Measurements from ENCODE around the gene CRYBG3.

CRYBG3 gene

DNA sequence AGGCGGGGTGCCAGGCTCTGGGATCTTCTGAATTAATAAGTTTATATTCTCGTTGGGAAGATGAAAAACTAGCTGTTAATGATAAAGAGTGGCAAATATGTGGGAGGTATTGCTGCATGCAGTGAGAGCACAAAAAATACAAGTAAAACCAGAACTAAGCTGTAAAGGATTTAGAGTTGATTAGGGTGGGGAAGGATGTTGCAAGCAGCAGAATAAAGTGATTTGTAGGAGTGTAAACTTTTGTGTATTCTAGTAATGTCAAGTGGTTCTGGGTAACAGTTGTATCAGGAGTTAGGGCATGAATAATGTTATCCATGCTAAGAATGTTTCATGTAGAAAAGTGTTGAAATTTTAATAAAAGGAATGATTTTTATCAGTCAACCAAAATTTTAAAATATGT, 18.1 kb downstream of the CRYBG3 start:
- no peak for DNase-seq

DNA sequence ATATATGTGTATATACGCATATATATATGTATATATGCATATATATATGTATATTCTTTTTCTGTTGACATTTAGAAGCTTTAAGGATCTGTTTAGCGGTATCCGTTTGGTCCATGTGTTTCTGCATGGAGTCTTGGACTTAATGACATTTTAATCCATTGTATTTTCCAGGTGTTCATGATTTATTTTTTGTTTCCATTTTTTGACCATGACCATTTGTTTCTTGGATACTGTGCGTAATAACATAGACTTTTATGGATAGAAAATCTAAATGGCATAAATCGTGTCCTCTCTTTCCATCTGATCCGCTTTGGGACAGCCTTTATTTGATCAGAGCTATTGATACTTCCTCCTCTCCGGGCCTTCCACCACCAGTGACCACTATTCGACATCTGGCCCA, 19.5 kb downstream of the CRYBG3 start:
- no peak for DNase-seq

- no peak for DNase-seq
Observed at GRCh38 chr3:97841956-97842355, 20.1 kb downstream of the CRYBG3 start.

DNA sequence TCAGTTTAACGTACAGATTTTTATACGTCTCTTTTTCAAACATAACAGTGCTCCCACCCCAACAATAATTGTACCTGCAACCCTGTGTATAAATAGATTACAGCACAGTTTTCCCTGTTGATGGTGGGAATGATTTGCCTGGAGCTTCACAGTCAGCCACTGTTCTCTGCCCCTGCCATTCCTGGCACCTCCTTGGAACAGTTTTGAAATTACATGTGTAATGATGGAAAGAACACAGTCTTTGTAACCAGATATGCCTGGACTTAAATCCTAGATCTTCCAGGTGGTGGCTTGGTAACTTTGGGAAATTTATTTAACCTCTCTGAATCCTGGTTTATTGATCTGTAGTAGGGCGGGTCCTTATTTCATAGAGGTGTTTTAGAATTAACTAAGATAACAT, 27.0 kb downstream of the CRYBG3 start:
- DNase-seq, result no peak

- no peak for DNase-seq
Observed at GRCh38 chr3:97857401-97857800, 35.6 kb downstream of the CRYBG3 start.

- no peak for DNase-seq
Observed at GRCh38 chr3:97860364-97860763, 38.6 kb downstream of the CRYBG3 start.

DNA sequence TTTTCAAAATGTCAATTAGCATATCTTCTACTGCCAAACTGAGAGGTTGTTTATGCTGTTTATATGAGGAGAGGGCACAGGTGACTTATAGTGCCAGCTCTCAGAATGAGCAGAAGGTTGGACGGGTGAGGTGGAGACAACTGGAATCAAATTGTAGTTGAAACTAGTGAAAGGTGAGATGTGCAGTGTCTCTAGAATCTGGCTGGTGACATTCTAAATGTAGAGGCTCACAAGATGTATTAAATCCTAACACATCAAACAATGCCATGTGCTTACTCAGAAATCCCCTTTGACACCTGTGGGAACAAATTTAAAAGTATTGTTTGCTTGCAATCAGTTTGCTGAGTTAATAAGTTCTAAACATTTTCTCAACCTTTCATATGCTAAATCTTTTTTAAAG, 40.8 kb downstream of the CRYBG3 start:
- DNase-seq, result no peak

GRCh38 chr3:97863031-97863430, 41.2 kb downstream of the CRYBG3 start:
- no peak for DNase-seq

- DNase-seq, result no peak
Observed at GRCh38 chr3:97863775-97864174, 42.0 kb downstream of the CRYBG3 start.

DNA sequence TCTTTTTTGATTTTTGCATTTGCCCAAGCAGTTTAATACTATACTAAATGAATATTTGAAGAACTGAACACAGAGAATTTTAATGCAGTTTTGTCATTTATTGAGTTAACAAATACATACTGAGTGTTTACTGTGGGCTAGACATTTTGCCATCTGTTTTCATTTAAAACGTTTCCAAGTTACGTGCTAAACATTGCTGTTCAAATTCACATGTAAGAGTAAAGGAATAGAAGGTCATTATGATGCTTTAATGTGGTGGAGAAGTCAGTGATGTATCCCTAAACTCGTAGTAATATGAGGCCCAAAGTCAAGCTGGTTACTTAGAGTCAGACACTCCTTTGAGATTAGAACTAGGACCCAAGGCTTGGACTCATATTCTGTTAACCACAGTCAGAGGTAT, 49.4 kb downstream of the CRYBG3 start:
- DNase-seq, result no peak

GRCh38 chr3:97871801-97872524, 50.2 kb downstream of the CRYBG3 start:
- DNase-seq, result no peak

GRCh38 chr3:97872525-97873042, 50.8 kb downstream of the CRYBG3 start:
- no peak for DNase-seq

DNA sequence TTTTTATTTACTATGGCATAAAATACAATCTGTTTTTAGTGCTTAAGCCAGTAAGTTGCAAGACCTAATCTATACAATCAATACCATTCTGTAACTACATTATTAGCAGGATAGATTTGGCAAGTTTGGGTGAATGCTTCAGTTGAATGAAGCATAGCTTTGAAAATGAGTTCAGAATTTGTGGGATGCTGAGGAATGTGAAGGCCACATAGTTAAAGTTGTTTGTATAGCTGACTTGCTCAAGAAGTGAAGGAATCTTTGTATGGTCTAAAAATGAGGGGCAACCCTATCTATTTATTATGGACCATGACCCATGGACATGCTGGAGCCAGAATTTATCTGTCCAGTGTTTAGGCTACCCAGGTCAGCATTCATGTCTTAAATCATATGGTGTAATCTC, 58.5 kb downstream of the CRYBG3 start:
- no peak for DNase-seq

GRCh38 chr3:97882975-97883598, 61.3 kb downstream of the CRYBG3 start:
- peak; percentile 69 for DNase-seq

- DNase-seq, result no peak
Observed at GRCh38 chr3:97883736-97884135, 61.9 kb downstream of the CRYBG3 start.

- no peak for DNase-seq
Observed at GRCh38 chr3:97884586-97885123, 62.8 kb downstream of the CRYBG3 start.

DNA sequence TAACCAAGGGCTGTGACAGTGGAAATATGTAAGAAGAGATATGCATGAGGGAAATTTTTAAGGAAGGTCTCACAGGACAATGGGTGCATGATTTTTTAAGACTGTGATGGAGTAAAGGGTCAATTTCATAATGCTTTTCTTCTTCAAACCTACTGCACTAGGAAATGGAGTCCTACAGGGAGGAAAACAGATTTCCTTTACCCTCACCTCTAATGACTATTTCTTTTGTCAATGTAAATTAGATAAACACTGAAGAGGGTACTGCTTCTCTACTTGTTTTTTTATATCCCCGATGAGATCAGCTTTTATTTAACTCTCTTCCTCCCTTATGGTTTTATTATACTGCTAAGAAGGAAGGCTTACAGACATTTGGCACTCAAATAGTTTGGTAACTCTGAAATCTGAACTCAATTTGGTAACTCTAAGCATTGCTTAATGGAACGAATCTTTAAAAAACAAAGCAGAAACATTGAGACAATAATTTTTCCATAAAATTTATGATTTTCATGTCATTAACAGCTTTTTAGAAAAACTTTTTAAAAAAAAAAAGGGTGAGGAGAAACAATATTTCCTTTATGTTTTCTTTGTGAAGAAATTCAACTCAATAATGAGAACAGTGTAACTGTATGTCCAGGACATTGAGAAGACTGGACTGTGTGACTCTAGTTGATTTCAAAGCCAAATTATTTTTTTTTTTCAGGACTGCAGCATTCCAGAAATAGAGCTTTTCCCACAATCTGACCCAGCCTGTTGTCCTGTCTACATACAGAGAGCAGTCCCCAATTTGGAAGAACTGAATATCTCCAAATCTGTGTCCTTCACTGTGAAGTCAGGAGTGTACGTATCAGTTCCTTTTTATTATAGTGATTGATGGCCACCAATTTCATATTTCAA, 64.4 kb downstream of the CRYBG3 start:
- no peak for DNase-seq

GRCh38 chr3:97889814-97890213, 68.0 kb downstream of the CRYBG3 start:
- no peak for DNase-seq

DNA sequence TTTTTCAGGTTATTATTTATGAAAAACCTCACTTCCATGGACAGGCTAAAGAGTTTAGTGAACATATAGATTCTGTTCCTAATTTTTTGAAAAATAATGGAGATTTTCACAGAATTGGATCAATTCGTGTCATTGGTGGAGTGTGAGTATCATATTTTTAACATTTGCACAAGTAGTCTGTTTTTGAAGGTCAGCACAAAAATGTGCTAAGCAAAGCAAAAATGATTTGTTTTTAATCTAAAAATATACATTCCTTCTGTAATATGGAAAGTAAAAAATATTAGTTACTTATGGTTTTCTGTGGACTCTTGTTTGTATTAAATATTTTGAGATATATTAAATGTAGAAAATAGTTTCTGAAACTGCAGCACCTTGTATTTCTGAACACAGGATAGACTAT, 71.0 kb downstream of the CRYBG3 start:
- no peak for DNase-seq

- no peak for DNase-seq
Observed at GRCh38 chr3:97895216-97895615, 73.4 kb downstream of the CRYBG3 start.

GRCh38 chr3:97896129-97896528, 74.3 kb downstream of the CRYBG3 start:
- no peak for DNase-seq

- DNase-seq, result no peak
Observed at GRCh38 chr3:97896547-97896946, 74.7 kb downstream of the CRYBG3 start.

- peak; percentile 4 for DNase-seq
Observed at GRCh38 chr3:97899331-97899730, 77.5 kb downstream of the CRYBG3 start.
